Natural killer cell (primary cell): ENCODE data around the gene NCLN. TPM values are rescaled to one million over a fixed set of nuclear protein-coding genes. Genes with fewer than 3 reads are reported as not detected.

Experiments used
- ATAC-seq, 3 donors: fragments of 150-1000 bp in 2 of 3; fragments of 200-7000 bp in 1 of 3; cut with Tn5 transposase; 1 replicate in 1 of 3; 2 replicates in 2 of 3; pipeline ENCODE4 v1.10.0; 2021; ENCODE audit warnings: mild to moderate bottlenecking in 2 of 3, moderate library complexity in 2 of 3
- DNase-seq, 2 donors: peaks; one replicate each; pipeline versions ENCODE4 v3.0.0 to v3.0.0-alpha.2; 2013 to 2021; ENCODE audit warnings: mixed read lengths in 1 of 2
- H3K27ac ChIP-seq: one replicate; pipeline ENCODE4 v1.5.1; 2013; ENCODE audit warnings: mild to moderate bottlenecking, low read length
- H3K27me3 ChIP-seq: one replicate; pipeline ENCODE4 v1.6.1; 2013; ENCODE audit warnings: low read length; ENCODE audit not compliant: control insufficient read depth, insufficient read depth
- H3K36me3 ChIP-seq: one replicate; pipeline ENCODE4 v1.6.1; 2013; ENCODE audit warnings: low read length; ENCODE audit not compliant: control insufficient read depth, insufficient read depth
- H3K4me1 ChIP-seq: one replicate; pipeline ENCODE4 v1.6.1; 2013; ENCODE audit warnings: low read length; ENCODE audit not compliant: control insufficient read depth, insufficient read depth
- H3K4me3 ChIP-seq: one replicate; pipeline ENCODE4 v1.5.1; 2013; ENCODE audit warnings: low read length
- H3K9me3 ChIP-seq: one replicate; pipeline ENCODE4 v1.6.1; 2013; ENCODE audit warnings: low read length; ENCODE audit not compliant: control insufficient read depth, insufficient read depth
- H3K27ac Mint-ChIP-seq, 2 donors: one replicate each; pipeline ENCODE4 v1.8.0; 2022; ENCODE audit warnings: mild to moderate bottlenecking in 2 of 2, mixed read lengths in 2 of 2, moderate library complexity in 1 of 2
- H3K27me3 Mint-ChIP-seq, 2 donors: one replicate each; pipeline ENCODE4 v1.8.0; 2022; ENCODE audit warnings: low read depth in 2 of 2, mixed read lengths in 2 of 2
- H3K36me3 Mint-ChIP-seq: one replicate; pipeline ENCODE4 v1.8.0; 2022; ENCODE audit warnings: mixed read lengths
- H3K4me1 Mint-ChIP-seq, 2 donors: one replicate each; pipeline ENCODE4 v1.8.0; 2022; ENCODE audit warnings: mixed read lengths in 2 of 2
- H3K4me3 Mint-ChIP-seq: one replicate; pipeline ENCODE4 v1.8.0; 2022; ENCODE audit warnings: mild to moderate bottlenecking, moderate library complexity, mixed read lengths
- H3K9me3 Mint-ChIP-seq, 2 donors: one replicate each; pipeline ENCODE4 v1.8.0; 2022; ENCODE audit warnings: mixed read lengths in 2 of 2
- WGBS: methylation state at CpG from one replicate; pipeline ENCODE4 v1.1.7; 2013; ENCODE audit warnings: missing lambda C conversion rate; ENCODE audit not compliant: insufficient coverage; 5-methylcytosine and 5-hydroxymethylcytosine counted together
- intact Hi-C: fragments of 100-400 bp; cut with micrococcal nuclease; formaldehyde crosslinking; loops from one replicate; pipeline ENCODE4 v1.14.2; 2022
- total RNA-seq, 4 donors: library from RNA; stranded (reverse); fragments of 120-200 nt in 1 of 4; gene quantifications; one replicate each; pipeline versions ENCODE4 v1.2.3 to v1.2.4, GENCODE V29; 2013 to 2022
- TF ChIP-seq, protein P1 (sequence below): fragments of 200-600 bp; IDR thresholded peaks from one replicate; pipeline ENCODE4 v1.8.0; 2022; ENCODE audit warnings: antibody characterized with exemption

Gene NCLN
- total RNA-seq, 3 donors from 2014 or later (not counting 1 experiment from before 2014, with no cell fraction given) = 39.6 to 61.4 (median 49.0) TPM

- Mint-ChIP-seq H3K27ac (no peak overlapping the region), H3K27me3 (no peaks in the 10 kb centered on the region), H3K4me1 (no peaks in the 10 kb centered on the region), H3K4me3 (no peak overlapping the region), H3K36me3 (no peaks in the 10 kb centered on the region), H3K9me3 (no peaks in the 10 kb centered on the region)
- no peak overlapping the region for H3K27ac ChIP-seq
- H3K4me1 ChIP-seq = no peaks in the 10 kb centered on the region
- H3K27me3 ChIP-seq = no peaks in the 10 kb centered on the region
- no peak overlapping the region for H3K4me3 ChIP-seq
- H3K9me3 ChIP-seq = no peaks in the 10 kb centered on the region
- DNase-seq (no peak), ATAC-seq (no peak)
- 95% methylated on average over 42 of the region's 42 CpGs for WGBS
- TF ChIP-seq, protein P1, sequence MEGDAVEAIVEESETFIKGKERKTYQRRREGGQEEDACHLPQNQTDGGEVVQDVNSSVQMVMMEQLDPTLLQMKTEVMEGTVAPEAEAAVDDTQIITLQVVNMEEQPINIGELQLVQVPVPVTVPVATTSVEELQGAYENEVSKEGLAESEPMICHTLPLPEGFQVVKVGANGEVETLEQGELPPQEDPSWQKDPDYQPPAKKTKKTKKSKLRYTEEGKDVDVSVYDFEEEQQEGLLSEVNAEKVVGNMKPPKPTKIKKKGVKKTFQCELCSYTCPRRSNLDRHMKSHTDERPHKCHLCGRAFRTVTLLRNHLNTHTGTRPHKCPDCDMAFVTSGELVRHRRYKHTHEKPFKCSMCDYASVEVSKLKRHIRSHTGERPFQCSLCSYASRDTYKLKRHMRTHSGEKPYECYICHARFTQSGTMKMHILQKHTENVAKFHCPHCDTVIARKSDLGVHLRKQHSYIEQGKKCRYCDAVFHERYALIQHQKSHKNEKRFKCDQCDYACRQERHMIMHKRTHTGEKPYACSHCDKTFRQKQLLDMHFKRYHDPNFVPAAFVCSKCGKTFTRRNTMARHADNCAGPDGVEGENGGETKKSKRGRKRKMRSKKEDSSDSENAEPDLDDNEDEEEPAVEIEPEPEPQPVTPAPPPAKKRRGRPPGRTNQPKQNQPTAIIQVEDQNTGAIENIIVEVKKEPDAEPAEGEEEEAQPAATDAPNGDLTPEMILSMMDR = no peak
- intact Hi-C loops = no loop called here
- peaks cover 15% of the 10 kb centered on the region for H3K36me3 ChIP-seq
Observed at GRCh38 chr19:3196064-3196932, 10.6 kb downstream of the NCLN start.

DNA sequence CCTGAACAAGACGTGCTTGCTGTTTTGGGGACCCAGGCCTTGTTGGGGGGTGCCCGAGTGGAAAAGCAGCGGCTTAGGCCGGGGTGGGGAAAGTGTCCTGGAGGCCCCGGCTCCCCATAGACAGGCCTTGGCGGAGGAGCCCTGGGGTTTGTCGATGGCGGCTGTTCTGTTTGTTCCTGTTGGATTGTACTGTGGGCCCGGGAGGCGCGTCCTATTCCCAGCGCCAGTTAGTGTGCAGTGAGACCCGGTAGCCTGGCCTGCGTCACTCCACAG is 11.1 kb downstream of the NCLN start:
- TF ChIP-seq, protein P1 = no peak
- no peaks in the 10 kb centered on the region for H3K4me1 ChIP-seq
- H3K4me3 ChIP-seq = no peak overlapping the region
- Mint-ChIP-seq H3K36me3 (no peaks in the 10 kb centered on the region), H3K27ac (no peak overlapping the region), H3K4me3 (no peak overlapping the region), H3K27me3 (no peaks in the 10 kb centered on the region), H3K9me3 (no peaks in the 10 kb centered on the region), H3K4me1 (no peaks in the 10 kb centered on the region)
- no peak overlapping the region for H3K27ac ChIP-seq
- ATAC-seq (no peak), DNase-seq (no peak)
- intact Hi-C loops = no loop called here
- peaks cover 13% of the 10 kb centered on the region for H3K36me3 ChIP-seq
- 97% methylated on average over 14 of the region's 14 CpGs for WGBS
- H3K9me3 ChIP-seq = no peaks in the 10 kb centered on the region
- H3K27me3 ChIP-seq = no peaks in the 10 kb centered on the region

DNA sequence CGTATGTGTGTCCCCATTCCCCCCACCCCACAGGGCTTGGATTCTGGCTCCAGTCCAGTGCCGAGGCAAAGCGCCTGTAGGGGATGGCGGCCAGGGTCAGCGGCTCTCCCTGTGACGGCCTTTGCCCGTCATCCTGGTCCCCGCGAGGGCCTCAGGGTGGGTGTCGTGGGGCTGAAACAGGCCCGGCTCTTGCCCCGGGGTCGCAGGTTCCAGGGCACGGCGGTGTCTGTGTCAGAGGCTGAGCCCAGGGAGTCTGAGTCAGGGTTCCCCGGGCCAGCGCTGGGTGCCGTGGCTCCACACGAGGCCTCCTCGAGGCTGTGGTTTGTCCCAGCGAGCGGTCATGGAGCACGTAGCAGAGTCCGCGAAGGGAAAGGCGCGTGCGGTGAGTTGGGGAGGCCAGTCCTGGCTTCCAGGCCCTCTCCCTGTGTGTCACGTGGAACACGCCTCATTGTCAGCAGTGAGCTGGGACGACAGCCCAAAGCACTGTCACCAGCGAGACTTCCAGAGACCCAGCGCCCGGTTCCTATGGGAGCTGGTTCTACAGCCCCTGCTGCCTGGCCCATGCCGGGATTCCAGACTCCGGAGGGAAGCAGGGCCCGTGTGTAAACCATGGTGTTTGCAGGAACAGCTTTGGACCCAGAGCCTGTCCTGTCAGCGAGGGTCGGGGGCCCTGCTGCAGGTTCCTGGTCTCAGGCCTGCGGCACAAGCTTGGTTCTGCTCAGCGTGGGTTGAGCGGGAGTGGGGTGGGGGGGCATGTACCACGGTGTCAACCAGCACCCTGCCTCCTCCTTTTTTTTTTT is 13.4 kb downstream of the NCLN start:
- H3K4me3 ChIP-seq = no peak overlapping the region
- Mint-ChIP-seq H3K4me3 (no peak overlapping the region), H3K27me3 (no peaks in the 10 kb centered on the region), H3K4me1 (no peaks in the 10 kb centered on the region), H3K9me3 (no peaks in the 10 kb centered on the region), H3K27ac (no peak overlapping the region), H3K36me3 (no peaks in the 10 kb centered on the region)
- no peak overlapping the region for H3K27ac ChIP-seq
- DNase-seq (no peak), ATAC-seq (no peak)
- TF ChIP-seq, protein P1 = no peak
- H3K36me3 ChIP-seq = peaks cover 14% of the 10 kb centered on the region
- intact Hi-C loops = no loop called here
- no peaks in the 10 kb centered on the region for H3K9me3 ChIP-seq
- no peaks in the 10 kb centered on the region for H3K27me3 ChIP-seq
- whole genome bisulfite sequencing = 96% methylated on average over 41 of the region's 43 CpGs
- H3K4me1 ChIP-seq = no peaks in the 10 kb centered on the region
